K562 (cell line): ENCODE data around the gene PIK3R1. TPM values are rescaled to one million over a fixed set of nuclear protein-coding genes. Genes with fewer than 3 reads are reported as not detected.

Source experiments
- ARID2 ChIP-seq: fragments of 450-650 bp; IDR thresholded peaks from 2 replicates; pipeline ENCODE4 v1.6.1; 2017; ENCODE audit warnings: antibody characterized with exemption, mild to moderate bottlenecking
- CBX1 ChIP-seq: sonication (generic); IDR thresholded peaks from 2 replicates; pipeline ENCODE4 v1.6.1; 2016; ENCODE audit warnings: antibody characterized with exemption, low read depth, mild to moderate bottlenecking
- E2F3 ChIP-seq: fragments of 250-450 bp; sonication (Bioruptor Pico); IDR thresholded peaks from 2 replicates; pipeline ENCODE4 v1.4.0; 2020; ENCODE audit warnings: mild to moderate bottlenecking
- GABPB2 ChIP-seq: fragments of 250-450 bp; sonication (Bioruptor Pico); conservative IDR thresholded peaks from 2 replicates; pipeline ENCODE4 v1.5.1; 2021; ENCODE audit warnings: mild to moderate bottlenecking
- GATAD2A ChIP-seq: fragments of 450-650 bp; IDR thresholded peaks from 2 replicates; pipeline ENCODE4 v1.6.1; 2017
- GTF2F1 ChIP-seq: IDR thresholded peaks from 2 replicates; pipeline ENCODE4 v1.6.1; 2011; ENCODE audit warnings: low read depth, low read length, improper control_type of control experiment
- HMGN3 ChIP-seq: IDR thresholded peaks from 2 replicates; pipeline ENCODE4 v1.6.1; 2011; ENCODE audit warnings: borderline replicate concordance, low read depth, mild to moderate bottlenecking, mixed read lengths, low read length; ENCODE audit not compliant: insufficient read length; ENCODE audit errors: extremely low read depth
- HMGXB4 ChIP-seq: sonication (generic); formaldehyde crosslinking; IDR thresholded peaks from 2 replicates; pipeline ENCODE4 v1.8.1; 2023; ENCODE audit warnings: mild to moderate bottlenecking, missing genetic modification reagents
- KLF1 ChIP-seq: fragments of 450-650 bp; IDR thresholded peaks from 2 replicates; pipeline ENCODE4 v1.6.1; 2016; ENCODE audit warnings: missing genetic modification characterization, missing compliant biosample characterization
- MLX ChIP-seq, 2 experiments: fragments of 450-650 bp in 1 of 2; sonication (generic) in 1 of 2; formaldehyde crosslinking; conservative IDR thresholded peaks; 2 replicates each; pipeline versions ENCODE4 v1.4.0 to v1.8.1; 2020 to 2022; ENCODE audit warnings: mild to moderate bottlenecking in 1 of 2, missing genetic modification reagents in 1 of 2
- NR2C1 ChIP-seq, 2 experiments: fragments of 450-650 bp; IDR thresholded peaks; 2 replicates each; pipeline ENCODE4 v1.6.1; 2017; ENCODE audit warnings: mild to moderate bottlenecking in 2 of 2, antibody characterized with exemption in 1 of 2, inconsistent platforms in 1 of 2, missing compliant biosample characterization in 1 of 2, missing genetic modification characterization in 1 of 2
- RAD51 ChIP-seq: fragments of 450-650 bp; IDR thresholded peaks from 2 replicates; pipeline ENCODE4 v1.7.1; 2016; ENCODE audit warnings: low read depth, mild to moderate bottlenecking, borderline replicate concordance
- TAF15 ChIP-seq: fragments of 200-400 bp; formaldehyde crosslinking; IDR thresholded peaks from 2 replicates; pipeline ENCODE4 v1.6.1; 2017; ENCODE audit warnings: mild to moderate bottlenecking, low read depth, low read length, moderate library complexity
- TGIF2 ChIP-seq: sonication (generic); formaldehyde crosslinking; IDR thresholded peaks from 2 replicates; pipeline ENCODE4 v1.8.1; 2022; ENCODE audit warnings: mild to moderate bottlenecking, missing genetic modification reagents, moderate library complexity
- UBTF ChIP-seq, 2 experiments: IDR thresholded peaks; 2 replicates each; pipeline ENCODE4 v1.6.1; 2012; ENCODE audit warnings: improper control_type of control experiment in 2 of 2, low read depth in 2 of 2, low read length in 2 of 2, borderline replicate concordance in 1 of 2
- ZBTB1 ChIP-seq: sonication (generic); formaldehyde crosslinking; IDR thresholded peaks from 2 replicates; pipeline ENCODE4 v1.8.1; 2023; ENCODE audit warnings: missing genetic modification reagents, low read depth, mild to moderate bottlenecking, borderline replicate concordance
- ZBTB17 ChIP-seq: fragments of 450-650 bp; formaldehyde crosslinking; IDR thresholded peaks from 2 replicates; pipeline ENCODE4 v1.4.0; 2020; ENCODE audit warnings: mild to moderate bottlenecking
- ZNF23 ChIP-seq: fragments of 250-450 bp; sonication (Bioruptor Pico); IDR thresholded peaks from 2 replicates; pipeline ENCODE4 v1.4.0; 2020; ENCODE audit warnings: mild to moderate bottlenecking
- ZNF707 ChIP-seq: fragments of 250-450 bp; sonication (Bioruptor Pico); conservative IDR thresholded peaks from 2 replicates; pipeline ENCODE4 v1.8.0; 2022; ENCODE audit warnings: inconsistent platforms, mild to moderate bottlenecking, moderate library complexity
- polyA plus RNA-seq, 8 experiments: library from polyadenylated mRNA; depleted of rRNA in 4 of 8; stranded (reverse) in 5 of 8; unstranded in 3 of 8; fragments of >200 nt; fragmentation: Nextera tagmentation in 2 of 8; fragmentation: Illumina TruSeq in 1 of 8; extraction: Ambion mirVana in 2 of 8; extraction: Trizol in 1 of 8; gene quantifications; 2 replicates each; pipeline versions ENCODE4 v1.2.1 to v1.2.3, GENCODE V29; 2011 to 2014; ENCODE audit warnings: inconsistent platforms in 1 of 8, missing spikeins in 1 of 8
- total RNA-seq, 7 experiments: library from RNA; depleted of rRNA in 6 of 7; stranded (reverse); fragments of >200 nt in 6 of 7; fragmentation: Illumina TruSeq in 2 of 7; extraction: Trizol in 2 of 7; gene quantifications; 2 replicates each; pipeline versions ENCODE4 v1.2.1 to v1.2.3, GENCODE V29; 2011 to 2021; ENCODE audit warnings: low replicate concordance in 1 of 7
- TF ChIP-seq, protein P1 (sequence below): fragments of 250-450 bp; sonication (Bioruptor Pico); IDR thresholded peaks from 2 replicates; pipeline ENCODE4 v1.8.0; 2022; ENCODE audit warnings: inconsistent platforms
- TF ChIP-seq, protein P2 (sequence below): sonication (generic); formaldehyde crosslinking; IDR thresholded peaks from 2 replicates; pipeline ENCODE4 v1.8.1; 2023; ENCODE audit warnings: mild to moderate bottlenecking, missing genetic modification reagents

The PIK3R1 gene
- total and polyA plus RNA-seq, 9 of the 15 experiments (the other 6 are each of a cell fraction or from before 2014, with no cell fraction given): 1.1 to 9.7 (median 4.8) TPM

DNA sequence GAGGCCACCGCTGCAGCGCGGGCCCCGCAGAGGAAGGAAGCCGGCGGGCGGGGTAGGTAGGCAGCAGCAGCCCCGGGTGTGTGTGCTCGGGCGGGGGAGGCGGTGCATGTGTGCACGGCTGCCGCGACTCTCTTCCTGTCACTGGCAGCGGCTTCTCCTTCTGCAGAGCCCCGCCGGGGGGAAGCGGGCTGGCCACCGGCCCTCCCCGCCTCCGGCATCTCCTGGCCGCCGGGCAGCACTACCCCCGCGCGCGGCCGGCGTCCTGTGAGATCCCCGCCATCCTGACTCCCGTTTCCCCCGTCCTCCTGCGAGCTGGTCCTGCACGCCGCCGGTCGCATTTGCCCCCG lies 315 bp downstream of the PIK3R1 start (continued):
- peak; percentile 2; the same call in 1 of the 2 replicates for TF ChIP-seq CBX1
- no peak for TF ChIP-seq ZNF707 (CRISPR knock-in tag)
- TF ChIP-seq MLX (CRISPR knock-in tag; conservative IDR thresholded peaks at IDR 0.05): no peak
- TF ChIP-seq ZNF23: no peak
- TF ChIP-seq ARID2: no peak
- TF ChIP-seq GABPB2 (CRISPR knock-in tag): no peak
- no peak for TF ChIP-seq ZBTB1 (CRISPR knock-in tag)
- no peak for TF ChIP-seq GATAD2A
- TF ChIP-seq TGIF2 (CRISPR knock-in tag): no peak
- TF ChIP-seq, protein P1, sequence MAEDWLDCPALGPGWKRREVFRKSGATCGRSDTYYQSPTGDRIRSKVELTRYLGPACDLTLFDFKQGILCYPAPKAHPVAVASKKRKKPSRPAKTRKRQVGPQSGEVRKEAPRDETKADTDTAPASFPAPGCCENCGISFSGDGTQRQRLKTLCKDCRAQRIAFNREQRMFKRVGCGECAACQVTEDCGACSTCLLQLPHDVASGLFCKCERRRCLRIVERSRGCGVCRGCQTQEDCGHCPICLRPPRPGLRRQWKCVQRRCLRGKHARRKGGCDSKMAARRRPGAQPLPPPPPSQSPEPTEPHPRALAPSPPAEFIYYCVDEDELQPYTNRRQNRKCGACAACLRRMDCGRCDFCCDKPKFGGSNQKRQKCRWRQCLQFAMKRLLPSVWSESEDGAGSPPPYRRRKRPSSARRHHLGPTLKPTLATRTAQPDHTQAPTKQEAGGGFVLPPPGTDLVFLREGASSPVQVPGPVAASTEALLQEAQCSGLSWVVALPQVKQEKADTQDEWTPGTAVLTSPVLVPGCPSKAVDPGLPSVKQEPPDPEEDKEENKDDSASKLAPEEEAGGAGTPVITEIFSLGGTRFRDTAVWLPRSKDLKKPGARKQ (CRISPR knock-in tag): no peak
- no peak for TF ChIP-seq RAD51
- no peak for TF ChIP-seq GTF2F1
- no peak for TF ChIP-seq TAF15
- peak; percentile 40 for TF ChIP-seq HMGN3
- TF ChIP-seq, protein P2, sequence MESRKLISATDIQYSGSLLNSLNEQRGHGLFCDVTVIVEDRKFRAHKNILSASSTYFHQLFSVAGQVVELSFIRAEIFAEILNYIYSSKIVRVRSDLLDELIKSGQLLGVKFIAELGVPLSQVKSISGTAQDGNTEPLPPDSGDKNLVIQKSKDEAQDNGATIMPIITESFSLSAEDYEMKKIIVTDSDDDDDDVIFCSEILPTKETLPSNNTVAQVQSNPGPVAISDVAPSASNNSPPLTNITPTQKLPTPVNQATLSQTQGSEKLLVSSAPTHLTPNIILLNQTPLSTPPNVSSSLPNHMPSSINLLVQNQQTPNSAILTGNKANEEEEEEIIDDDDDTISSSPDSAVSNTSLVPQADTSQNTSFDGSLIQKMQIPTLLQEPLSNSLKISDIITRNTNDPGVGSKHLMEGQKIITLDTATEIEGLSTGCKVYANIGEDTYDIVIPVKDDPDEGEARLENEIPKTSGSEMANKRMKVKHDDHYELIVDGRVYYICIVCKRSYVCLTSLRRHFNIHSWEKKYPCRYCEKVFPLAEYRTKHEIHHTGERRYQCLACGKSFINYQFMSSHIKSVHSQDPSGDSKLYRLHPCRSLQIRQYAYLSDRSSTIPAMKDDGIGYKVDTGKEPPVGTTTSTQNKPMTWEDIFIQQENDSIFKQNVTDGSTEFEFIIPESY (CRISPR knock-in tag): no peak
- TF ChIP-seq HMGXB4 (CRISPR knock-in tag): no peak
- 0 out of 2 replicates have a peak, but pooled peaks have one; percentile 14 for TF ChIP-seq ZBTB17
- peak in 1 of 2 experiments; percentile 66; a peak in 2 of 4 replicates for TF ChIP-seq UBTF (IDR thresholded peaks at IDR 0.05; ENCODE audit: borderline replicate concordance in 1 of 2, low read depth in 2 of 2, low read length in 2 of 2)
- no peak for TF ChIP-seq E2F3 (CRISPR knock-in tag)
- TF ChIP-seq NR2C1 (IDR thresholded peaks at IDR 0.05): no peak
- no peak for TF ChIP-seq NR2C1 (tag; IDR thresholded peaks at IDR 0.05)
- no peak for TF ChIP-seq KLF1
